ENCODE measurements around the gene ENKD1. TPM values are rescaled to one million over a fixed set of nuclear protein-coding genes. Genes with fewer than 3 reads are reported as not detected.

The ENKD1 gene
- 19.1 TPM for polyA plus RNA-seq (2013, experiment 1 of 2)
- 14.0 TPM for polyA plus RNA-seq (2013, experiment 2 of 2)

GRCh38 chr16:67666559-67667452 lies at the start of gene ENKD1, which contains the start of gene C16orf86:
TSS of gene ENKD1 (minus strand) at chr16:67666750. CDS start at chr16:67666442, 308 bp downstream.
TSS of gene C16orf86 (plus strand) at chr16:67666814. CDS start at chr16:67666971, 157 bp downstream.
- Histone ChIP-seq H3K4me3 (ENCODE audit: extremely low read depth, insufficient read depth, low read length, poor library complexity, severe bottlenecking) (peak within 1 kb of the TSS; percentile 67), H3K27ac (ENCODE audit: low read depth, low read length, severe bottlenecking) (peak within 1 kb of the TSS; percentile 57), H3K4me1 (ENCODE audit: control insufficient read depth, insufficient read depth, low read length, poor library complexity, severe bottlenecking) (peaks cover 6% of the 10 kb centered on the region), H3K36me3 (ENCODE audit: control insufficient read depth, insufficient read depth, low read length) (peaks cover 17% of the 10 kb centered on the region), H3K9me3 (ENCODE audit: control insufficient read depth, low read length) (no peaks in the 10 kb centered on the region)
- WGBS, 2 experiments (ENCODE audit: insufficient coverage in 2 of 2): 25 to 29% methylated on average over 73 to 77 of the region's 78 CpGs

- 100% methylated on average over 2 of the region's 2 CpGs for WGBS, 2 experiments (ENCODE audit: insufficient coverage in 2 of 2)
- H3K4me3 ChIP-seq (ENCODE audit: extremely low read depth, insufficient read depth, low read length, poor library complexity, severe bottlenecking): no peak overlapping the region
- no peak overlapping the region for H3K27ac ChIP-seq (ENCODE audit: low read depth, low read length, severe bottlenecking)
These were observed 49.5 kb upstream of the ENKD1 start for GRCh38 chr16:67716097-67716496.

GRCh38 chr16:67714522-67714921 lies 48.0 kb upstream of the ENKD1 start:
- peaks cover 24% of the 10 kb centered on the region for H3K36me3 ChIP-seq (ENCODE audit: control insufficient read depth, insufficient read depth, low read length)
- H3K4me3 ChIP-seq (ENCODE audit: extremely low read depth, insufficient read depth, low read length, poor library complexity, severe bottlenecking): no peak overlapping the region
- no peak overlapping the region for H3K27ac ChIP-seq (ENCODE audit: low read depth, low read length, severe bottlenecking)
- H3K9me3 ChIP-seq (ENCODE audit: control insufficient read depth, low read length): no peaks in the 10 kb centered on the region
- WGBS, 2 experiments (ENCODE audit: insufficient coverage in 2 of 2): no CpG with 5 or more reads among the region's 1 CpG
- peaks cover 5% of the 10 kb centered on the region for H3K4me1 ChIP-seq (ENCODE audit: control insufficient read depth, insufficient read depth, low read length, poor library complexity, severe bottlenecking)

More at GRCh38 chr16:67716097-67716496, 49.5 kb upstream of the ENKD1 start:
- H3K4me1 ChIP-seq (ENCODE audit: control insufficient read depth, insufficient read depth, low read length, poor library complexity, severe bottlenecking): peaks cover 13% of the 10 kb centered on the region
- no peaks in the 10 kb centered on the region for H3K9me3 ChIP-seq (ENCODE audit: control insufficient read depth, low read length)
- peaks cover 24% of the 10 kb centered on the region for H3K36me3 ChIP-seq (ENCODE audit: control insufficient read depth, insufficient read depth, low read length)

- no peaks in the 10 kb centered on the region for H3K9me3 ChIP-seq (ENCODE audit: control insufficient read depth, low read length)
- WGBS, 2 experiments (ENCODE audit: insufficient coverage in 2 of 2): 77 to 80% methylated on average over 3 to 4 of the region's 5 CpGs
- no peak overlapping the region for H3K4me3 ChIP-seq (ENCODE audit: extremely low read depth, insufficient read depth, low read length, poor library complexity, severe bottlenecking)
- H3K27ac ChIP-seq (ENCODE audit: low read depth, low read length, severe bottlenecking): no peak overlapping the region
- peaks cover 5% of the 10 kb centered on the region for H3K4me1 ChIP-seq (ENCODE audit: control insufficient read depth, insufficient read depth, low read length, poor library complexity, severe bottlenecking)
- peaks cover 24% of the 10 kb centered on the region for H3K36me3 ChIP-seq (ENCODE audit: control insufficient read depth, insufficient read depth, low read length)
These were observed 47.2 kb upstream of the ENKD1 start for GRCh38 chr16:67713647-67714273.

- Histone ChIP-seq H3K27ac (ENCODE audit: low read depth, low read length, severe bottlenecking) (no peak overlapping the region), H3K36me3 (ENCODE audit: control insufficient read depth, insufficient read depth, low read length) (peaks cover 10% of the 10 kb centered on the region), H3K4me1 (ENCODE audit: control insufficient read depth, insufficient read depth, low read length, poor library complexity, severe bottlenecking) (no peaks in the 10 kb centered on the region), H3K9me3 (ENCODE audit: control insufficient read depth, low read length) (no peaks in the 10 kb centered on the region), H3K4me3 (ENCODE audit: extremely low read depth, insufficient read depth, low read length, poor library complexity, severe bottlenecking) (no peak overlapping the region)
- 85 to 94% methylated on average over 4 of the region's 6 CpGs for whole genome bisulfite sequencing, 2 experiments (ENCODE audit: insufficient coverage in 2 of 2)
These were observed 44.1 kb upstream of the ENKD1 start for GRCh38 chr16:67710607-67711006.

GRCh38 chr16:67709050-67709449 lies 42.5 kb upstream of the ENKD1 start:
- WGBS, 2 experiments (ENCODE audit: insufficient coverage in 2 of 2): 86 to 100% methylated on average over 1 of the region's 1 CpG
- H3K4me1 ChIP-seq (ENCODE audit: control insufficient read depth, insufficient read depth, low read length, poor library complexity, severe bottlenecking): no peaks in the 10 kb centered on the region
- peaks cover 13% of the 10 kb centered on the region for H3K36me3 ChIP-seq (ENCODE audit: control insufficient read depth, insufficient read depth, low read length)
- no peaks in the 10 kb centered on the region for H3K9me3 ChIP-seq (ENCODE audit: control insufficient read depth, low read length)
- no peak overlapping the region for H3K27ac ChIP-seq (ENCODE audit: low read depth, low read length, severe bottlenecking)
- no peak overlapping the region for H3K4me3 ChIP-seq (ENCODE audit: extremely low read depth, insufficient read depth, low read length, poor library complexity, severe bottlenecking)

GRCh38 chr16:67708368-67708771 lies 41.8 kb upstream of the ENKD1 start:
- Histone ChIP-seq H3K27ac (ENCODE audit: low read depth, low read length, severe bottlenecking) (no peak overlapping the region), H3K9me3 (ENCODE audit: control insufficient read depth, low read length) (no peaks in the 10 kb centered on the region), H3K4me1 (ENCODE audit: control insufficient read depth, insufficient read depth, low read length, poor library complexity, severe bottlenecking) (no peaks in the 10 kb centered on the region), H3K36me3 (ENCODE audit: control insufficient read depth, insufficient read depth, low read length) (peaks cover 8% of the 10 kb centered on the region), H3K4me3 (ENCODE audit: extremely low read depth, insufficient read depth, low read length, poor library complexity, severe bottlenecking) (no peak overlapping the region)
- 94 to 95% methylated on average over 2 of the region's 2 CpGs for WGBS, 2 experiments (ENCODE audit: insufficient coverage in 2 of 2)

- no peak overlapping the region for H3K4me3 ChIP-seq (ENCODE audit: extremely low read depth, insufficient read depth, low read length, poor library complexity, severe bottlenecking)
- 100% methylated on average over 2 to 3 of the region's 5 CpGs for WGBS, 2 experiments (ENCODE audit: insufficient coverage in 2 of 2)
- H3K4me1 ChIP-seq (ENCODE audit: control insufficient read depth, insufficient read depth, low read length, poor library complexity, severe bottlenecking): no peaks in the 10 kb centered on the region
- peaks cover 3% of the 10 kb centered on the region for H3K36me3 ChIP-seq (ENCODE audit: control insufficient read depth, insufficient read depth, low read length)
- H3K27ac ChIP-seq (ENCODE audit: low read depth, low read length, severe bottlenecking): no peak overlapping the region
- no peaks in the 10 kb centered on the region for H3K9me3 ChIP-seq (ENCODE audit: control insufficient read depth, low read length)
These were observed 41.2 kb upstream of the ENKD1 start for GRCh38 chr16:67707790-67708189.

GRCh38 chr16:67707210-67707609 lies 40.7 kb upstream of the ENKD1 start:
- WGBS, 2 experiments (ENCODE audit: insufficient coverage in 2 of 2): 100% methylated on average over 1 to 3 of the region's 4 CpGs
- no peaks in the 10 kb centered on the region for H3K4me1 ChIP-seq (ENCODE audit: control insufficient read depth, insufficient read depth, low read length, poor library complexity, severe bottlenecking)
- peaks cover 3% of the 10 kb centered on the region for H3K36me3 ChIP-seq (ENCODE audit: control insufficient read depth, insufficient read depth, low read length)
- H3K9me3 ChIP-seq (ENCODE audit: control insufficient read depth, low read length): no peaks in the 10 kb centered on the region
- no peak overlapping the region for H3K27ac ChIP-seq (ENCODE audit: low read depth, low read length, severe bottlenecking)
- H3K4me3 ChIP-seq (ENCODE audit: extremely low read depth, insufficient read depth, low read length, poor library complexity, severe bottlenecking): no peak overlapping the region

GRCh38 chr16:67704110-67704509 lies 37.6 kb upstream of the ENKD1 start:
- Histone ChIP-seq H3K27ac (ENCODE audit: low read depth, low read length, severe bottlenecking) (no peak overlapping the region), H3K9me3 (ENCODE audit: control insufficient read depth, low read length) (peaks cover 8% of the 10 kb centered on the region), H3K36me3 (ENCODE audit: control insufficient read depth, insufficient read depth, low read length) (peaks cover 12% of the 10 kb centered on the region), H3K4me3 (ENCODE audit: extremely low read depth, insufficient read depth, low read length, poor library complexity, severe bottlenecking) (no peak overlapping the region), H3K4me1 (ENCODE audit: control insufficient read depth, insufficient read depth, low read length, poor library complexity, severe bottlenecking) (no peaks in the 10 kb centered on the region)
- WGBS, 2 experiments (ENCODE audit: insufficient coverage in 2 of 2): 100% methylated on average over 1 to 2 of the region's 5 CpGs
